Adipocyte (in vitro differentiated cells): ENCODE measurements around the gene GIMAP5.

Experiments used
- DNase-seq: peaks from one replicate; pipeline ENCODE4 v3.0.0-alpha.2; 2015; ENCODE audit warnings: low read depth
- H3K27me3 ChIP-seq: replicated peaks from 2 replicates; pipeline ENCODE4 v1.7.0; 2013; ENCODE audit warnings: mild to moderate bottlenecking, low read length, moderate library complexity; ENCODE audit not compliant: control insufficient read depth, insufficient read depth
- H3K36me3 ChIP-seq: 2 replicates; pipeline ENCODE4 v1.7.0; 2013; ENCODE audit warnings: low read length, mild to moderate bottlenecking, moderate library complexity; ENCODE audit not compliant: control insufficient read depth, insufficient read depth, severe bottlenecking
- H3K4me1 ChIP-seq: 2 replicates; pipeline ENCODE4 v1.7.0; 2013; ENCODE audit warnings: mild to moderate bottlenecking, low read length, moderate library complexity; ENCODE audit not compliant: control insufficient read depth, insufficient read depth
- H3K4me3 ChIP-seq: 2 replicates; pipeline ENCODE4 v1.7.0; 2013; ENCODE audit warnings: mild to moderate bottlenecking, low read length, moderate library complexity
- H3K9ac ChIP-seq: 2 replicates; pipeline ENCODE4 v1.7.0; 2013; ENCODE audit warnings: mild to moderate bottlenecking, low read length, moderate library complexity
- H3K9me3 ChIP-seq: 2 replicates; pipeline ENCODE4 v1.7.0; 2013; ENCODE audit warnings: mild to moderate bottlenecking, low read length, moderate library complexity; ENCODE audit not compliant: control insufficient read depth

Gene GIMAP5

DNA sequence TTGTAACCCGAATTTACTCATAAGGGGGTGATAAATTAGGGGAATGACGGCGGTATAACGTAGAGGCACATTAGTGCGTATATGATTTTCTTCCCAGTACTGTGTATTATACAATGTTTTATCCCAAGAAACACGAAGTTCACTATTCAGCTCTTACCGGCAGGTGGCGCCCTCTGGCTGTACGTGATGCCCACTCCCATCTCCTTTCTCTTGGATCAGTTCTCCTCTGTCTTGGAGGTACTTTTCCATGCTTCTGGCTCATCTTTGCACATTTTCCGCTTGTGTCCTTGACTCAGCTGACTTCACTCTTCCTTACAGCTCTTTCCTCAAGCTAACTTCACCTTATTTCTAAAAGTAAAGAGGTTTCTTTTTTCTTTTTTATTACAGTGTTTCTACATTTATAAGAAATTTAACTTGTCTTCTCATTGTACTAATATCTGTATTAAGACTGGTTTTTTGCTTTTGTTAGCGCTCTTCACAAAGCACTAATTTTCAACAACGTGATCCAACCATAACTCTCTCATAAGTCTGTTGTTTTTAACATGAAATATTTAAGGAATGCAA is 41.6 kb downstream of the GIMAP5 start:
- Histone ChIP-seq H3K4me3 (no peak overlapping the region), H3K27me3 (no peaks in the 10 kb centered on the region), H3K4me1 (peaks cover 20% of the 10 kb centered on the region), H3K36me3 (no peaks in the 10 kb centered on the region), H3K9me3 (no peaks in the 10 kb centered on the region), H3K9ac (no peak overlapping the region)
- peak; percentile 83 for DNase-seq

DNA sequence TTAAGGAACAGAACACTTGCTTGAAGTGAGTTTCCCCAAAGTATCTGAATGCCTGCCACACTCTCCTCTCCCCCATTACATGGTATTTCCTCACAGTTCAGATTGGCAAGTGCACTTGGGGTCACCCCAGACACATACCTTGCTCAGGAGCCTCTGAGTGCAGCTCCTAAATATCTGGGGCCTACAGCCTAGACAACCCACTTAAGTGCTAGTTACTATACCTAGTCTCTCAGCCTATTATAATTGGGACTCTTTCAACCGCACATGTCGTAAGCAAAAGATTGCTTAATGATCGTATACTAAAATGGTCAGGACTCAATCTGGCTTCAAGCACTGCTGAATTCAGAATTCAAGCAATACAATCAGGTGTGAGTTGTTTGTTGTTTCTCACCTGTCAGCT is 43.1 kb downstream of the GIMAP5 start:
- Histone ChIP-seq H3K4me1 (peaks cover 26% of the 10 kb centered on the region), H3K27me3 (no peaks in the 10 kb centered on the region), H3K36me3 (no peaks in the 10 kb centered on the region), H3K9me3 (no peaks in the 10 kb centered on the region), H3K9ac (no peak overlapping the region), H3K4me3 (no peak overlapping the region)
- DNase-seq, result no peak

DNA sequence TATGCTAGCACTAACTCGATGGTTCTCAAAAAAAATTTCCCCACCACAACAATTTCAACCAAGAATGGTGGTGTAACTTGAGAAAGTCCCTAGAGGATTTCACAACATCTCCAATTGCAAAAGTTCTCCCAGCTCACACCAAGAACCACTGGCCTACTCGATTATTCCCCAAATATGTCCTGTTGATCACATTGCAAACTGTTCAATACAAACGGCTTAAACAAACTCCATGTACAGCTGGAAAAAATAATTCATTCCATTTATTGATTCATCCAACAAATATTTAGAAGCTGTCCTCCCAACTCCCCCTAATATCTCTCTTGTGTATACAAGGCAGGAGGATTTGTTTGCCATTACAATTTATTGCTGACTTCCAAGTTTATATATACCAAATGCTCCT is 43.9 kb downstream of the GIMAP5 start:
- Histone ChIP-seq H3K27me3 (no peaks in the 10 kb centered on the region), H3K36me3 (no peaks in the 10 kb centered on the region), H3K4me1 (peaks cover 33% of the 10 kb centered on the region), H3K4me3 (no peak overlapping the region), H3K9me3 (no peaks in the 10 kb centered on the region), H3K9ac (peak overlapping the region; percentile 0)
- DNase-seq, result peak; percentile 52

DNA sequence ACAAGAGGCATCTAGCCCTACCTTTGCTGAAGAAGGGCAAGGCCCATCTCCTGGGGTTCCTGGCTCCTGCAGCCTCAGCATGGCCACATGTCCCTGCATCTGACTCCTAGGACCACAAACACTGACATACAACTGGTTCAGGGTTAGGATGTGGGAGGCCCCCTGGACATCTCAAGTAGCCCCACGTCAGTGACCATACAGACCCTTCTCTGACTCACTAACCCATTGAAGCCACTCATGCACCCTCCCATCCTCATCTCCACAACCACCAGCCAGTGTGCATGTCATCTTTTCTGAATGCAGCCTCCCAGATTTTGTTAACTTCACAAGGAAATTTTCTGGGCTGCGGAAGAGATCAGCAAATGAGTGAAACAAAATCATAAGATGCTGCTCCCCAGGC is 44.7 kb downstream of the GIMAP5 start:
- DNase-seq, result no peak
- no peaks in the 10 kb centered on the region for H3K36me3 ChIP-seq
- no peak overlapping the region for H3K4me3 ChIP-seq
- no peaks in the 10 kb centered on the region for H3K9me3 ChIP-seq
- no peaks in the 10 kb centered on the region for H3K27me3 ChIP-seq
- H3K9ac ChIP-seq, result no peak overlapping the region
- peaks cover 33% of the 10 kb centered on the region for H3K4me1 ChIP-seq

DNA sequence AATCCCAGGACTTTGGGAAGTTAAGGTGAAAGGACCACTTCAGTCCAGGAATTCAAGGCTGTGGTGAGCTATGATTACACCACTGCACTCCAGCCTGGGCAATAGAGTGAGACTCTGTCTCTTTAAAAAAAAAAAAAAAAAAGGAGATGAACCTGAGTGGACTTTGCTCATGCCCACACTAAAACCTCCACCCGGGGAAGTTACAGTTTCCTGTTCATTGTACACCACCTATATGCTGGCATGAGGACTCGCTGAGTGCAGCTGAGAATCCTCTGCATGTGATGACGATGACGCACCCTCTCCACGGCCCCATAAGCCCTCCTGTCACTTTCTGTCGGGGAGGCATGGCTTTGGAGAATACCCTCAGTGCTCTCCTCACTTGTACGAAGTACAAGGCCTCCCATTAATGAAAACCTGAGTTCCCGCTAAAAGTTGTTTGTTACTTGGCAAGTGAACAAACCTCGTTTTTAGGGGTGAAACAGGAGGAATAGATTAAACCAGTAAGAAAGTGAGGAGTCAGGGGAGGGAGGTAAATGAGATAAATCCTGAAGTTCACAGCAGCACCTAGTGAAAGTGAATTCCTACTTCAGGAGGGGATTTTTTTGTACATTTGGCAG is 47.0 kb downstream of the GIMAP5 start:
- no peaks in the 10 kb centered on the region for H3K27me3 ChIP-seq
- H3K9ac ChIP-seq, result no peak overlapping the region
- no peak overlapping the region for H3K4me3 ChIP-seq
- H3K9me3 ChIP-seq, result no peaks in the 10 kb centered on the region
- H3K36me3 ChIP-seq, result no peaks in the 10 kb centered on the region
- H3K4me1 ChIP-seq, result peaks cover 49% of the 10 kb centered on the region
- no peak for DNase-seq

DNA sequence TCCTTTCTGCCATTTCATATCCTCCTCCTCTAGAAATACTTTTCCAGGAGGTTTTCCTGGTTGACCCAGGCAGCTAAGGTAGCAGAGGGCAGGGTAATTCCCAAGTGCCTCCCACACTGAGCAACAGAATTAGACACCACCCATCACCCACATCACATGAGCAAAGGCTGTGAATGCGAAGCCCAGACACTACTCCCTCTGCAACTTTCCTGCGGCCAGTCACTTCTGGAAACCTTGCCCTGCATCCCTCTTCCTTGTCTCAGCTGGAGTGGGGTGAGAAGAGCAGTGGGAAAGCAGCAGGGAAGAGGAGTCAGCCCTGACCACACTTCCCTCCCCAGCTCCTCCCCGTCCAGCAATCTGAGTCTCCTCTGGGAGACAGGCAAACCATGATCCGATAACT is 47.7 kb downstream of the GIMAP5 start:
- Histone ChIP-seq H3K36me3 (no peaks in the 10 kb centered on the region), H3K4me3 (no peak overlapping the region), H3K9ac (no peak overlapping the region), H3K27me3 (no peaks in the 10 kb centered on the region), H3K4me1 (peaks cover 49% of the 10 kb centered on the region), H3K9me3 (no peaks in the 10 kb centered on the region)
- no peak for DNase-seq

DNA sequence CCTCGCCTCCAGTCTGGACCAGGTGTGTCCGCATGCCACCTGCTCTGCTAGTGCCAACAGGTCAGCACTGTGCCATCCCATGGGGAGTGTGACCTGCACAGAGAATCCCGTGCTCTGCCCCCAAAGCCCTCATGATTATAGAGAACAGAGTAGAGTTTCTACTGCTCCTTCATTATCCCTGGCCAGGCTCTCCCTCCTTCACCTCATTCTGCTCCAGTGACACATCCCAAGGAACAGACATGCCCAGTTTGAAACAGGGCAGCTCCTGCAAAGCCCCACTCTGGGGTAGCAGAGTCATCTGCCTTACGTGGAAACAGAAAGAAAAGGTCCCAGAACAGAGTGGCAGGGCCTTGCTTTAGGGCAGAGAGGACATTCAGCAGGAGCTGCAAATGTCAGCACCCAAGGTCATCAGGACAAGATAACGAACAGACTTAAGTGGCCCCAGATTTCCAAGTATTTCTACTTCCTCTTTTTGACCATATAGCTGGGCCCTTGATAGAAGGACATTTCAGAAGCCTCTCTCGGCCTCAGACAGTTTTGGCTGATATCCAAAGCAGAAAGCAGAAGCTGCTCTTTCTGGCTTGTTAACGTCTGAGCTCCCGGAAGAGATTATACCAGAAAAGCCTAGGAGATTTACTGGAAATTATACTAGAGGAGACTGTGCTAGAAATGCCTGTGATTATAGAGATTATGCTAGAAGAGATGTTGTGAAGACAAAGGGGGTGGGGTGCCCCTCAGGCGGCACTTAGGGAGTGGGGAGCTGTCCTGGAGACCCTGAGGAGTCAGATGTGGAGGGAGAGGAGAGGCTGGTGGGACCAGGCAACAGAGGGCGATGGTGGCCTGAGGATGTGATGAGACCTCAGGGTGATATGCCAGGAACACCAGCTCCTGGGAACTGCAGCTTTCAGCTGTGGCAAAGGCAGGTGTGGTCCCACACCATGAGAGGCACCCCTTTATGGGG is 50.4 kb downstream of the GIMAP5 start:
- Histone ChIP-seq H3K36me3 (no peaks in the 10 kb centered on the region), H3K4me3 (no peak overlapping the region), H3K4me1 (peaks cover 29% of the 10 kb centered on the region), H3K9ac (peak overlapping the region; percentile 2), H3K27me3 (peaks cover 4% of the 10 kb centered on the region), H3K9me3 (no peaks in the 10 kb centered on the region)
- no peak for DNase-seq

DNA sequence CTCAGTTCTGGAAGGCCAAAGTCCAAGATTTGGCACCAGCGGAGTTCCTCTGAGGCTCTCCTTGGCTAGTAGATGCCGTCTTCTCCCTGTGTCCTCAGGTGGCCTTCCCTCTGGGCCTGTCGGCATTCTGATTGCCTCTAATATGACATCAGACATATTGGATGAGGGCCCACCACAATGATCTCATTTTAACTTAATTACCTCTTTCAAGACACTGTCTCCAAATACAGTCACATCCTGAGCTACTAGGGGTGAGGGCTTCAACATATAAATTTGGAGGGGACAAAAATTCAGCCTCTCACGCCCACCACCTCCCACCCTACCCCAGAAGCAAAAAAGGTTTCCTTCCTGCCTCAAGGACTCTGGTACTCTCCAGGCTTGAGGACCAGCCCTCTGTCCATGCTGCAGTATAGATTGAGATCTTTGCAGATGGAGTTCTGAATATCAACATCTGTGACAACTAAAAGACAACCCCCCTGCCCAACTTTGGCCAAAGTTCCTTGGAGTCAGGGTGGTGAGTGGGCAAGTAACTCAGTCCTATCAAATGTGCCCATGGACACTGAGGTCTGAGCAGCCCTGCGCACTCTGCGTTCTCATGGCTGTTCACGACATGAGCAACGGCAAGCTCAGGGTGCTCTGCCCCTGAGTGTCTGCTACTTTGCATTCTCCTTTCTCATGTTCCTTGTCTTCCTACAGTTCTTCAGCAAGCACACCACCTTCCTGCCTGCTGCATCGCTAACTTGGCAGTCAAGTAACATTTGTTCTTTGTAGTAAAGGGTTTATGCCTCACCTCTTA is 51.5 kb downstream of the GIMAP5 start:
- no peak overlapping the region for H3K9ac ChIP-seq
- H3K4me1 ChIP-seq, result peaks cover 29% of the 10 kb centered on the region
- no peaks in the 10 kb centered on the region for H3K36me3 ChIP-seq
- H3K9me3 ChIP-seq, result no peaks in the 10 kb centered on the region
- no peak overlapping the region for H3K4me3 ChIP-seq
- peaks cover 5% of the 10 kb centered on the region for H3K27me3 ChIP-seq
- DNase-seq, result no peak

DNA sequence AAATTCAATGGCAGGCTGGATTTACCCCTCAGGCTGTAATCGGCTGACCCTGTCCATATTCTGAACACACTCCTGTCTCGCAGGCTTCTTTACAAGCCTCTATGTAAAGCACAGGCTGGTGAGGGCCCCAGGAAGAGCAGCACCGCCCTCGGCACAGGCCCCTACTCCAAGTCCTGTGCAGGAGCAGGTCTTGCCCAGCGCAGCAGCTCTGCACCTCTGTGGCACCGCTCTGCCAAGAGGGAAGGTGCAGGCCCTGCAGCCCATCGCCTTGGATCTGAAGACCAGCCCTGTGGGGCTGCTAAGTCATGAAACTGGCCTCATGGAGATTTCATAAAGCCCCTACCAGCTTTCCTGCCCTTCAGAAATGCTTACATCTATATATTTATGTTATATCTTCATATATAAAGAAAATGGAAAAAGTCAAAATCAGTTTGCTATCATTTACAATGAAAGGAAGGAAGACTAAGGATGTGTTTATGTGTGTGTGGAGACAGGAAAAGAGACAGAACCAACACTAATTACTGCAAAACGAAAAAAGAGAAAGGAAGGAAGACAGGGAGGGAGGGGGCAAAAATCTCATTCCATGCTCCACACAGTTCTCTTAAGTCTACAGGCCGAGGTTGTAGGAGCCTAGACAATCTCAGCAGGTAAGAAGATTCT is 53.3 kb downstream of the GIMAP5 start:
- no peak for DNase-seq
- Histone ChIP-seq H3K4me3 (no peak overlapping the region), H3K4me1 (peaks cover 21% of the 10 kb centered on the region), H3K27me3 (peaks cover 13% of the 10 kb centered on the region), H3K36me3 (no peaks in the 10 kb centered on the region), H3K9me3 (no peaks in the 10 kb centered on the region), H3K9ac (no peak overlapping the region)

DNA sequence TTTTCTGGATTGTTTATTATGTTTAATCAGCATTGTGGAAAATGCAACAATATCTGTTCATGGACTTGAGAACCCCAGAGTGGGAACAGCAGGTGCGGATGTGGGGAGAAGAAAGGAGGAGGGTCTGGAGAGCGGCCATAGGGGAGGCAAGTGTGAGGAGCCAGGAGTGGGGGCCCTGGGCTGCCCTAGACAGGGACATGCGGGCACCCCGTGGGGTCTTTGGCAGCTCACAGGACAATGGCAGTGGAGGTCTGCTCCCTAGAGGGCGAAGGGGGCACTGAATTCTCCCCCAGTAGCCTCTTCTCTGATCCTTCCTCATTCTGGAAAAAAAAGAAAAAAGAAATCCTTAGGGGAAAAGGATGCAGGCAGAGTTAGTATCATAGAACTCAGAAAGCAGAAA is 54.1 kb downstream of the GIMAP5 start:
- Histone ChIP-seq H3K27me3 (peaks cover 18% of the 10 kb centered on the region), H3K4me3 (no peak overlapping the region), H3K36me3 (no peaks in the 10 kb centered on the region), H3K9me3 (peaks cover 5% of the 10 kb centered on the region), H3K4me1 (peaks cover 16% of the 10 kb centered on the region), H3K9ac (no peak overlapping the region)
- no peak for DNase-seq
